GM23338 (cell line): Measurements from ENCODE around the gene CNPPD1. TPM values are rescaled to one million over a fixed set of nuclear protein-coding genes. Genes with fewer than 3 reads are reported as not detected.

Source experiments
- ATAC-seq: fragments of 200-7000 bp; cut with Tn5 transposase; 3 replicates; pipeline ENCODE4 v1.9.1; 2020
- DNase-seq: peaks from one replicate; pipeline ENCODE4 v3.0.0-alpha.2; 2015; ENCODE audit warnings: low spot score
- H2AFZ ChIP-seq: fragments of 200-600 bp; sonication (generic); 2 replicates; pipeline ENCODE4 v1.8.0; 2016; ENCODE audit warnings: antibody characterized with exemption, mild to moderate bottlenecking, moderate library complexity
- H3F3A ChIP-seq: fragments of 200-600 bp; sonication (generic); replicated peaks from 2 replicates; pipeline ENCODE4 v1.8.0; 2017; ENCODE audit warnings: antibody characterized with exemption, mixed run types, low read depth
- H3K27ac ChIP-seq: fragments of 200-600 bp; sonication (generic); 2 replicates; pipeline ENCODE4 v1.6.1; 2016; ENCODE audit warnings: low read depth
- H3K27me3 ChIP-seq: fragments of 200-600 bp; sonication (generic); 2 replicates; pipeline ENCODE4 v1.8.0; 2016; ENCODE audit warnings: mild to moderate bottlenecking, mixed run types, moderate library complexity; ENCODE audit not compliant: insufficient read depth
- H3K36me3 ChIP-seq: fragments of 200-600 bp; sonication (generic); 2 replicates; pipeline ENCODE4 v1.8.0; 2016; ENCODE audit warnings: mild to moderate bottlenecking; ENCODE audit not compliant: insufficient read depth
- H3K4me1 ChIP-seq: fragments of 200-600 bp; sonication (generic); 2 replicates; pipeline ENCODE4 v1.8.0; 2016; ENCODE audit warnings: mild to moderate bottlenecking, moderate library complexity; ENCODE audit not compliant: insufficient read depth
- H3K4me2 ChIP-seq: fragments of 200-600 bp; sonication (generic); 2 replicates; pipeline ENCODE4 v1.7.1; 2017; ENCODE audit warnings: mixed run types
- H3K4me3 ChIP-seq: fragments of 200-600 bp; sonication (generic); 2 replicates; pipeline ENCODE4 v1.6.1; 2016; ENCODE audit warnings: mixed run types
- H3K79me2 ChIP-seq: fragments of 200-600 bp; sonication (generic); replicated peaks from 2 replicates; pipeline ENCODE4 v1.8.0; 2017; ENCODE audit warnings: mild to moderate bottlenecking; ENCODE audit not compliant: insufficient read depth
- H3K9me2 ChIP-seq: fragments of 200-600 bp; sonication (generic); 2 replicates; pipeline ENCODE4 v1.8.0; 2017; ENCODE audit not compliant: insufficient read depth
- H4K20me1 ChIP-seq: fragments of 200-600 bp; sonication (generic); replicated peaks from 2 replicates; pipeline ENCODE4 v1.8.0; 2017; ENCODE audit warnings: mild to moderate bottlenecking; ENCODE audit not compliant: insufficient read depth
- H3K27ac Mint-ChIP-seq: 2 replicates; pipeline ENCODE4 v1.8.0; 2020; ENCODE audit warnings: inconsistent platforms, mild to moderate bottlenecking, moderate library complexity, mixed read lengths
- H3K27me3 Mint-ChIP-seq: 3 replicates; pipeline ENCODE4 v1.8.0; 2022; ENCODE audit warnings: low read depth, mild to moderate bottlenecking, moderate library complexity, mixed read lengths, inconsistent platforms; ENCODE audit not compliant: insufficient read depth, poor library complexity
- H3K36me3 Mint-ChIP-seq: 3 replicates; pipeline ENCODE4 v1.8.0; 2021; ENCODE audit warnings: low read depth, mild to moderate bottlenecking, inconsistent platforms, moderate library complexity, mixed read lengths
- H3K4me1 Mint-ChIP-seq: 3 replicates; pipeline ENCODE4 v1.8.0; 2020; ENCODE audit warnings: mild to moderate bottlenecking, inconsistent platforms, mixed read lengths
- H3K4me3 Mint-ChIP-seq: 3 replicates; pipeline ENCODE4 v1.8.0; 2021; ENCODE audit warnings: moderate library complexity, mild to moderate bottlenecking, inconsistent platforms, mixed read lengths
- H3K9me3 Mint-ChIP-seq: 3 replicates; pipeline ENCODE4 v1.8.0; 2020; ENCODE audit warnings: moderate library complexity, mild to moderate bottlenecking, inconsistent platforms, mixed read lengths
- CREB1 ChIP-seq: fragments of 250-450 bp; sonication (Bioruptor Pico); IDR thresholded peaks from 2 replicates; pipeline ENCODE4 v1.5.0; 2020; ENCODE audit warnings: low read depth, mild to moderate bottlenecking, moderate library complexity
- EZH2 ChIP-seq: fragments of 200-600 bp; sonication (generic); IDR thresholded peaks from one replicate; pipeline ENCODE4 v1.8.0; 2017; ENCODE audit warnings: antibody characterized with exemption, mild to moderate bottlenecking, low read depth; ENCODE audit not compliant: unreplicated experiment
- JUNB ChIP-seq: IDR thresholded peaks from one replicate; pipeline ENCODE4 v1.6.1; 2016; ENCODE audit warnings: antibody characterized with exemption; ENCODE audit not compliant: unreplicated experiment
- NANOG ChIP-seq: IDR thresholded peaks from 2 replicates; pipeline ENCODE4 v1.6.1; 2016; ENCODE audit warnings: antibody characterized with exemption, borderline replicate concordance
- POLR2AphosphoS5 ChIP-seq: IDR thresholded peaks from 2 replicates; pipeline ENCODE4 v1.6.1; 2016; ENCODE audit warnings: antibody characterized with exemption, low read depth
- STAT1 ChIP-seq: IDR thresholded peaks from one replicate; pipeline ENCODE4 v1.6.1; 2016; ENCODE audit warnings: antibody characterized with exemption; ENCODE audit not compliant: unreplicated experiment
- ZNF114 ChIP-seq: fragments of 250-450 bp; sonication (Bioruptor Pico); IDR thresholded peaks from 2 replicates; pipeline ENCODE4 v1.5.0; 2020; ENCODE audit warnings: mild to moderate bottlenecking, moderate library complexity
- ZNF331 ChIP-seq: fragments of 250-450 bp; sonication (Bioruptor Pico); IDR thresholded peaks from 2 replicates; pipeline ENCODE4 v1.5.0; 2020; ENCODE audit warnings: low read depth, mild to moderate bottlenecking, moderate library complexity
- polyA plus RNA-seq: library from polyadenylated mRNA; unstranded; fragments of >200 nt; fragmentation: Nextera tagmentation; extraction: Ambion mirVana; gene quantifications from 2 replicates; pipeline ENCODE4 v1.2.1, GENCODE V29; 2016
- total RNA-seq: library from RNA; depleted of rRNA; stranded (reverse); fragments of >200 nt; shearing (Covaris generic); gene quantifications from 2 replicates; pipeline ENCODE4 v1.2.3, GENCODE V29; 2014
- TF ChIP-seq, protein P1 (sequence below): IDR thresholded peaks from one replicate; pipeline ENCODE4 v1.6.1; 2018; ENCODE audit warnings: antibody characterized with exemption; ENCODE audit not compliant: unreplicated experiment
- TF ChIP-seq, protein P2 (sequence below), 2 experiments: fragments of 200-600 bp in 1 of 2; sonication (generic) in 1 of 2; conservative IDR thresholded peaks; 2 replicates each; pipeline versions ENCODE4 v1.5.1 to v1.6.1; 2016 to 2017; ENCODE audit warnings: antibody characterized with exemption in 2 of 2, low read depth in 2 of 2, mild to moderate bottlenecking in 2 of 2, moderate library complexity in 1 of 2
- TF ChIP-seq, protein P3 (sequence below): IDR thresholded peaks from 2 replicates; pipeline ENCODE4 v1.6.1; 2016; ENCODE audit warnings: antibody characterized with exemption

Gene CNPPD1
- total and polyA plus RNA-seq, 2 experiments from 2014 or later = 18.0 to 18.2 TPM

DNA sequence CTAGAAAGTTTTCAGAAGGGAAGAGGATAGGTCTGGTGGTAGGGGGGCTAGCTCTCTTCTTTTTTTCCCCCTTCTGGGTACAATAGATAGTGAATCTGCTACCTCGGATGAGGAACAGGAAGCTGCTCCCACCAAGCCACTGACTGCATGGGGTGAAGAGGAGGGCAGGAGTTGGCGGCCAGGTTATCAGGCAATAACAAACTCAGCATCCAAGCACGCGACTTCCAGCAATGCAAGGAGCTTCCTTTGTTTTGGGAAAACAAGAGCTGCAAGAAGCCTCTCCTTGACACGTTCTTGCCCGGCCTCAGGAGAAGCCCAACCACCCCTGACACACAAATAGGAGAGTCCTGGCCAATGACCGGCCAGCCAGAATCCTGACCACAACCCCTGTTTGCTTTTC lies 48.3 kb downstream of the CNPPD1 start (continued):
- TF ChIP-seq ZNF114 (CRISPR knock-in tag) = no peak
- no peak for TF ChIP-seq ZNF331 (CRISPR knock-in tag)
- TF ChIP-seq NANOG = no peak
- no peak for TF ChIP-seq CREB1 (CRISPR knock-in tag)

DNA sequence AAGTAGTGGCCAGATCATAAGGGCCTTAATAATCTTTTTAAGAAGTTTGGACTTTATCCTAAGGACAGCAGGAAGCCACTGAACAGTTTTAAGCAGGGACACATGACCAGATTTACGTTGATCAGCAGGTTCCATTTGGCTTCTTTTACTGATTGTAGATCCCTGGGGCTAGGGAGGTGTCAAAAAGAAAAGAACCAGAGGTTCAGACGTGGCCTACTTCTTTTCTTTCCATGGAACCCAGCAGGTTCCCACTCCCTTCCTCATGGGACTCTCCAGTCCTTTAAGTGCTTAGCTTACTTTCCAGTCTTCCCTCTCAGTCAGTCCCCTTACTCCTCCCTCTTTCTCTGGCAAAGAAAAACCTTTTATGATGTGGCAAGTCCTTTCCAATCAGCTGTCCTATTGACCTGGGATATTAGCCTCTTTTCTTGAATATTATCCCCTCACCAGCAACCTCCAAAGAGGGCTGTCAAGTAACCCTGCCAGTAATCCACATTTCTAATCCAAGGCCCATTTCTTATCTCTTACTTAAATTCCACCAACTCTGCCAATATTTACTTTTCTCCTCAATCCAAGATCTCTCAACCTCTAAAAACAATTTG lies 49.6 kb downstream of the CNPPD1 start:
- no peaks in the 10 kb centered on the region for H3K36me3 Mint-ChIP-seq
- ATAC-seq (no peak), DNase-seq (no peak)
- H3K4me2 ChIP-seq = no peak overlapping the region
- H3K79me2 ChIP-seq = no peaks in the 10 kb centered on the region
- H3K36me3 ChIP-seq = no peaks in the 10 kb centered on the region
- peaks cover 10% of the 10 kb centered on the region; the same call in 1 of the 2 replicates for H3K4me1 ChIP-seq
- H3K4me1 Mint-ChIP-seq = peaks cover 20% of the 10 kb centered on the region; the same call in 2 of the 3 replicates
- no peak for TF ChIP-seq EZH2
- no peak overlapping the region for H3K4me3 Mint-ChIP-seq
- no peaks in the 10 kb centered on the region for H3K9me2 ChIP-seq
- H3K27ac Mint-ChIP-seq = no peak overlapping the region
- H3K27ac ChIP-seq = no peak overlapping the region
- no peaks in the 10 kb centered on the region for H3F3A ChIP-seq
- H3K27me3 Mint-ChIP-seq = peaks cover 3% of the 10 kb centered on the region
- no peak overlapping the region for H2AFZ ChIP-seq
- H3K27me3 ChIP-seq = no peaks in the 10 kb centered on the region
- H4K20me1 ChIP-seq = peaks cover 6% of the 10 kb centered on the region; the same call in 1 of the 2 replicates
- no peak overlapping the region for H3K4me3 ChIP-seq
- H3K9me3 Mint-ChIP-seq = no peaks in the 10 kb centered on the region

DNA sequence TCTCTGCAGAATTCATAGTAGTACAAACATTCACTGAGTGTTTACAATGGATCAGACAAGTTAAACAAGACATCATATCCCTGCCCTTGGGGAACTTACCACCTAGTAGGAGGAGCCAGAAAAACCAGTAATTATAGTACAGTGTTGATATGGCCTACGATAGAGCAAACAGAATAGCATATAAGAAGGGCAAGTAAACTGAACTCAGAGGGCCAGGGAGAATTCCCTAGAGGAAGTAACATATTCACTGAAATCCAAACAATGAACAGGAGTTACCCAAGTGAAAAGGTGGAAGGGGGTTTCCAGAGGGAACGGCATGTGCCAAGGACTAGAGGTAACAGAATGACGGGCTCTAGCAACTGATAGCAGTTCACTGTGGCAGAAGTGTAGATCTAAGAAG lies 50.2 kb downstream of the CNPPD1 start:
- H3K9me2 ChIP-seq = no peaks in the 10 kb centered on the region
- ATAC-seq (no peak), DNase-seq (no peak)
- Mint-ChIP-seq H3K9me3 (no peaks in the 10 kb centered on the region), H3K27ac (no peak overlapping the region), H3K4me3 (no peak overlapping the region), H3K4me1 (peaks cover 20% of the 10 kb centered on the region; the same call in 2 of the 3 replicates), H3K27me3 (peaks cover 3% of the 10 kb centered on the region), H3K36me3 (no peaks in the 10 kb centered on the region)
- H3K4me1 ChIP-seq = peaks cover 10% of the 10 kb centered on the region; the same call in 1 of the 2 replicates
- no peak overlapping the region for H3K4me3 ChIP-seq
- H2AFZ ChIP-seq = no peak overlapping the region
- TF ChIP-seq NANOG (no peak), POLR2AphosphoS5 (no peak), EZH2 (no peak), CREB1 (CRISPR knock-in tag) (no peak), STAT1 (no peak), ZNF114 (CRISPR knock-in tag) (no peak), JUNB (no peak)
- TF ChIP-seq, protein P1, sequence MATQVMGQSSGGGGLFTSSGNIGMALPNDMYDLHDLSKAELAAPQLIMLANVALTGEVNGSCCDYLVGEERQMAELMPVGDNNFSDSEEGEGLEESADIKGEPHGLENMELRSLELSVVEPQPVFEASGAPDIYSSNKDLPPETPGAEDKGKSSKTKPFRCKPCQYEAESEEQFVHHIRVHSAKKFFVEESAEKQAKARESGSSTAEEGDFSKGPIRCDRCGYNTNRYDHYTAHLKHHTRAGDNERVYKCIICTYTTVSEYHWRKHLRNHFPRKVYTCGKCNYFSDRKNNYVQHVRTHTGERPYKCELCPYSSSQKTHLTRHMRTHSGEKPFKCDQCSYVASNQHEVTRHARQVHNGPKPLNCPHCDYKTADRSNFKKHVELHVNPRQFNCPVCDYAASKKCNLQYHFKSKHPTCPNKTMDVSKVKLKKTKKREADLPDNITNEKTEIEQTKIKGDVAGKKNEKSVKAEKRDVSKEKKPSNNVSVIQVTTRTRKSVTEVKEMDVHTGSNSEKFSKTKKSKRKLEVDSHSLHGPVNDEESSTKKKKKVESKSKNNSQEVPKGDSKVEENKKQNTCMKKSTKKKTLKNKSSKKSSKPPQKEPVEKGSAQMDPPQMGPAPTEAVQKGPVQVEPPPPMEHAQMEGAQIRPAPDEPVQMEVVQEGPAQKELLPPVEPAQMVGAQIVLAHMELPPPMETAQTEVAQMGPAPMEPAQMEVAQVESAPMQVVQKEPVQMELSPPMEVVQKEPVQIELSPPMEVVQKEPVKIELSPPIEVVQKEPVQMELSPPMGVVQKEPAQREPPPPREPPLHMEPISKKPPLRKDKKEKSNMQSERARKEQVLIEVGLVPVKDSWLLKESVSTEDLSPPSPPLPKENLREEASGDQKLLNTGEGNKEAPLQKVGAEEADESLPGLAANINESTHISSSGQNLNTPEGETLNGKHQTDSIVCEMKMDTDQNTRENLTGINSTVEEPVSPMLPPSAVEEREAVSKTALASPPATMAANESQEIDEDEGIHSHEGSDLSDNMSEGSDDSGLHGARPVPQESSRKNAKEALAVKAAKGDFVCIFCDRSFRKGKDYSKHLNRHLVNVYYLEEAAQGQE = no peak
- TF ChIP-seq, protein P2, sequence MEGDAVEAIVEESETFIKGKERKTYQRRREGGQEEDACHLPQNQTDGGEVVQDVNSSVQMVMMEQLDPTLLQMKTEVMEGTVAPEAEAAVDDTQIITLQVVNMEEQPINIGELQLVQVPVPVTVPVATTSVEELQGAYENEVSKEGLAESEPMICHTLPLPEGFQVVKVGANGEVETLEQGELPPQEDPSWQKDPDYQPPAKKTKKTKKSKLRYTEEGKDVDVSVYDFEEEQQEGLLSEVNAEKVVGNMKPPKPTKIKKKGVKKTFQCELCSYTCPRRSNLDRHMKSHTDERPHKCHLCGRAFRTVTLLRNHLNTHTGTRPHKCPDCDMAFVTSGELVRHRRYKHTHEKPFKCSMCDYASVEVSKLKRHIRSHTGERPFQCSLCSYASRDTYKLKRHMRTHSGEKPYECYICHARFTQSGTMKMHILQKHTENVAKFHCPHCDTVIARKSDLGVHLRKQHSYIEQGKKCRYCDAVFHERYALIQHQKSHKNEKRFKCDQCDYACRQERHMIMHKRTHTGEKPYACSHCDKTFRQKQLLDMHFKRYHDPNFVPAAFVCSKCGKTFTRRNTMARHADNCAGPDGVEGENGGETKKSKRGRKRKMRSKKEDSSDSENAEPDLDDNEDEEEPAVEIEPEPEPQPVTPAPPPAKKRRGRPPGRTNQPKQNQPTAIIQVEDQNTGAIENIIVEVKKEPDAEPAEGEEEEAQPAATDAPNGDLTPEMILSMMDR (conservative IDR thresholded peaks at IDR 0.05; ENCODE audit: low read depth in 2 of 2) = no peak
- TF ChIP-seq, protein P3, sequence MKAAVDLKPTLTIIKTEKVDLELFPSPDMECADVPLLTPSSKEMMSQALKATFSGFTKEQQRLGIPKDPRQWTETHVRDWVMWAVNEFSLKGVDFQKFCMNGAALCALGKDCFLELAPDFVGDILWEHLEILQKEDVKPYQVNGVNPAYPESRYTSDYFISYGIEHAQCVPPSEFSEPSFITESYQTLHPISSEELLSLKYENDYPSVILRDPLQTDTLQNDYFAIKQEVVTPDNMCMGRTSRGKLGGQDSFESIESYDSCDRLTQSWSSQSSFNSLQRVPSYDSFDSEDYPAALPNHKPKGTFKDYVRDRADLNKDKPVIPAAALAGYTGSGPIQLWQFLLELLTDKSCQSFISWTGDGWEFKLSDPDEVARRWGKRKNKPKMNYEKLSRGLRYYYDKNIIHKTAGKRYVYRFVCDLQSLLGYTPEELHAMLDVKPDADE = no peak
- no peaks in the 10 kb centered on the region for H3K36me3 ChIP-seq
- H4K20me1 ChIP-seq = peaks cover 6% of the 10 kb centered on the region; the same call in 1 of the 2 replicates
- no peak overlapping the region for H3K27ac ChIP-seq
- H3K4me2 ChIP-seq = no peak overlapping the region
- no peaks in the 10 kb centered on the region for H3K27me3 ChIP-seq
- H3F3A ChIP-seq = no peaks in the 10 kb centered on the region
- H3K79me2 ChIP-seq = no peaks in the 10 kb centered on the region
